Thyroid gland (tissue), 4 donors: ENCODE results near the gene NSG1.

Source experiments
- CTCF ChIP-seq, 6 experiments: fragments of 200-600 bp in 3 of 6; fragments of 450-650 bp in 3 of 6; sonication (generic) in 3 of 6; IDR thresholded peaks; one replicate each; pipeline ENCODE4 v1.5.1; 2016 to 2019; ENCODE audit warnings: antibody characterized with exemption in 6 of 6, mild to moderate bottlenecking in 2 of 6, inconsistent platforms in 1 of 6, moderate library complexity in 1 of 6
- POLR2A ChIP-seq, 2 donors: fragments of 450-650 bp; IDR thresholded peaks; one replicate each; pipeline ENCODE4 v1.6.1; 2017; ENCODE audit warnings: antibody characterized with exemption in 2 of 2, mild to moderate bottlenecking in 2 of 2, moderate library complexity in 1 of 2

DNA sequence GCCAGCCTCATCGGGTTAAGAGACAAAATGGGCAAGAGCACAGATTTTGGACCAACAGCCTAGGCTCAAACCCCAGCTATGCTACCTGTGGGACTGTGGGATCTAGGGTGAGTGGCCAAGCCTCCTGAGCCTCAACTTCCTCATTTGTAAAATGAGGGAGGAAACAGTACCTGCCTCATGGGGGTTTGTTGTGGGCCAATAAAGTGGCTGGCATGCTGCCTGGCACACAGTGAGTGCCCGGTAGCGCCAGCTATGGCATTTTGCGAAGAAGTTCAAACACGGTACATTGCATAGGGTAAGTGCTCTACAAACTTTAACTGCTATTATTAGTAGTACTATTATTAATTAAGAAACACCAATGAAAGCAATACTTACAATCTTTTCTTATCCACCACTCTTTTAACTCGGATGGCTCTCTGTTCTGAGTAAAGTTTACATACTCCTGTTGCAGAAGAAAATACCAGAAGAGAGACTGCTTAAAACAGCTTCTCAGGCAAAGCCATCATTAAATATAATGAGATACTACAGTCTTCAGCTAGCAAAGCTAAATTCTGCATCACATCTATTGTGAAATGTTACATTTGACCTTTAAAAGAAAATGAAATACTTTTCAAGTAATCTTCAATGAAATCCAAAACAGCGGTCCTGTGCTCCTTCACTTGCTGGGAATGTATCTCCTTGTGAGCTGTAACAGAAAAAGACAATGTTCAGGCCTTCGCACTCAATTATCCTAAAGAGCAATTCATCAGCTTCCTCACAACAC is 70.1 kb downstream of the NSG1 start:
- TF ChIP-seq CTCF (IDR thresholded peaks at IDR 0.05) (no peak), POLR2A (IDR thresholded peaks at IDR 0.05) (no peak)
